ENCODE results near the gene RAB44.
A peak's percentile ranks its signal among the peaks of the same experiment; 100 is the strongest.

The RAB44 gene

DNA sequence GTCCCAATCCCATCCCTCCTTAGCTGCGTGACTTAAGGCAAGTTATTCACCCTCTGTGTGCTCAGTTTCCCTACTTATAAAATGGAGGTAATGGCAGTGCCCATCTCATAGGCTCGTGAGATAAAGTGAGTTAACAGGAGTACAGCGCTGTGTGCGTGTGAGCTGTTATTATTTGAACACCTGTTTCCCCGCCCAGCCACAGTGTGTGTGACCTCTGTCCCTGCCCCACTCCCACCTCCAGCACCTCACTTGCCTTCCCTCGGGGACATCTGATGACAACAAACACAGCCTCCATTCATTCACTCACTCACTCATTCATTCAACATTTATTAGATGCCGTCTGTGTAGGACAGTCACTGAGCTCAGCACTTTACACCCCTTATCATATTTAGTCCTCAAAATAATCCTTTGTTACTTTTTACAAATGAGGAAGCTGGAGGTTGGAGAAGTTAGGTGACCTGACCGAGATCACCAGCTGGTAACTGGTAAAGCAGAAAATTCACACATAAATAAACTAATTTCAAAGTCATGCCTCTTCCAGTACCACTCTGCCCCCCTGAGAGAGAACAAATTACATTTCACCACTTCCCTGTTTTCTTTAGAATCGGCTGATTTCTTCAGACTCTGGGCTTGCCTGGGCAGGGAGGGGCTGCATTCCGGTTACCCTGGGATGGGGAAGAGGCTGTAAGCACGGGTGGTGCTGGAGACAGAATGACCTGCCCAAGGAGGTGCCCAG, 83.0 kb downstream of the RAB44 start:
- DNase-seq = peak; percentile 24

DNA sequence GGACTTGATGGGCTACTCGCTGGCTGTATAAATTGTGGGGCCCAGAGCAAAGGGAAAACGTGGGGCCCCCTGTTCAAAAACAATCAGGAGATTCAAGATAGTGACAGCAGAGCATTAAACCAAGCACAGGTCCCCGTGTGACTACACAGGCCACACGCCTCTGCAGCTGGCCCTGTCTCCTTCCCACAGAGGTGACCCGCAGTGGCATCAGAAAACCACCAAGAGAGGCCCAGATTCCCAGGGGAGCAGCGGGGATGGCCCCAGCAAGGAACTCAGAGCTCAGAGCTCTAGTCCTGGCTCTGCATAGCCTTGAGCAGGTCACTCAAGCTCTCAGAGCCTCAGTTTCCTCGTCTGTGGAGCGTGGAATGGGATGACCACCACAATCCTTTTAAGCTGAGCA, 84.0 kb downstream of the RAB44 start:
- no peak for DNase-seq
